GM06990 (cell line): ENCODE data around the gene AUTS2.

Experiments
- DNase-seq: peaks from one replicate; pipeline ENCODE4 v3.0.0-alpha.2; 2011; ENCODE audit not compliant: insufficient read length; ENCODE audit errors: extremely low read depth
- H3K27me3 ChIP-seq: replicated peaks from 2 replicates; pipeline ENCODE4 v1.6.0; 2011; ENCODE audit warnings: low read length; ENCODE audit not compliant: control insufficient read depth, insufficient read depth
- H3K36me3 ChIP-seq: 2 replicates; pipeline ENCODE4 v1.5.1; 2011; ENCODE audit warnings: low read length; ENCODE audit not compliant: control insufficient read depth, insufficient read depth
- H3K4me3 ChIP-seq: replicated peaks from 2 replicates; pipeline ENCODE4 v1.5.1; 2011; ENCODE audit warnings: low read depth, mild to moderate bottlenecking, control low read depth, low read length
- CTCF ChIP-seq: IDR thresholded peaks from 2 replicates; pipeline ENCODE4 v1.5.1; 2011; ENCODE audit warnings: low read length, control low read depth, mild to moderate bottlenecking, inconsistent platforms; ENCODE audit not compliant: insufficient read depth, poor library complexity, severe bottlenecking

The AUTS2 gene

GRCh38 chr7:70171369-70171920 is 573.2 kb downstream of the AUTS2 start:
- no peak for TF ChIP-seq CTCF

GRCh38 chr7:70177166-70177565 is 578.9 kb downstream of the AUTS2 start:
- no peak for DNase-seq
- TF ChIP-seq CTCF, result no peak

More at GRCh38 chr7:70171369-70171920, 573.2 kb downstream of the AUTS2 start:
- no peak overlapping the region for H3K4me3 ChIP-seq
- no peak for DNase-seq
- no peaks in the 10 kb centered on the region for H3K36me3 ChIP-seq
- H3K27me3 ChIP-seq, result no peaks in the 10 kb centered on the region

GRCh38 chr7:70178211-70178610 is 579.9 kb downstream of the AUTS2 start:
- no peak overlapping the region for H3K4me3 ChIP-seq
- H3K27me3 ChIP-seq, result no peaks in the 10 kb centered on the region
- no peak for DNase-seq
- TF ChIP-seq CTCF, result no peak
- no peaks in the 10 kb centered on the region for H3K36me3 ChIP-seq

More at GRCh38 chr7:70177166-70177565, 578.9 kb downstream of the AUTS2 start:
- Histone ChIP-seq H3K36me3 (no peaks in the 10 kb centered on the region), H3K4me3 (no peak overlapping the region), H3K27me3 (no peaks in the 10 kb centered on the region)

- Histone ChIP-seq H3K36me3 (no peaks in the 10 kb centered on the region), H3K27me3 (no peaks in the 10 kb centered on the region), H3K4me3 (no peak overlapping the region)
- no peak for DNase-seq
- TF ChIP-seq CTCF, result no peak
Observed at GRCh38 chr7:70178787-70179186, 580.5 kb downstream of the AUTS2 start.

GRCh38 chr7:70182521-70182920 is 584.2 kb downstream of the AUTS2 start:
- Histone ChIP-seq H3K36me3 (no peaks in the 10 kb centered on the region), H3K27me3 (no peaks in the 10 kb centered on the region), H3K4me3 (no peak overlapping the region)
- no peak for TF ChIP-seq CTCF
- DNase-seq, result no peak

GRCh38 chr7:70183278-70183677 is 585.0 kb downstream of the AUTS2 start:
- H3K27me3 ChIP-seq, result no peaks in the 10 kb centered on the region
- no peak for DNase-seq
- H3K36me3 ChIP-seq, result no peaks in the 10 kb centered on the region
- no peak overlapping the region for H3K4me3 ChIP-seq
- no peak for TF ChIP-seq CTCF
